SK-N-DZ (cell line): ENCODE results near the gene MALRD1.

Experiments
- DNase-seq: peaks from one replicate; pipeline ENCODE4 v3.0.0-alpha.2; 2015; ENCODE audit warnings: low spot score

MALRD1 gene

GRCh38 chr10:19570991-19571390 lies 522.4 kb downstream of the MALRD1 start:
- DNase-seq = no peak

- DNase-seq = no peak
Measured at GRCh38 chr10:19572056-19572455, 523.5 kb downstream of the MALRD1 start.

- DNase-seq = no peak
Measured at GRCh38 chr10:19576576-19576975, 528.0 kb downstream of the MALRD1 start.

GRCh38 chr10:19577381-19577780 lies 528.8 kb downstream of the MALRD1 start:
- DNase-seq = no peak

DNA sequence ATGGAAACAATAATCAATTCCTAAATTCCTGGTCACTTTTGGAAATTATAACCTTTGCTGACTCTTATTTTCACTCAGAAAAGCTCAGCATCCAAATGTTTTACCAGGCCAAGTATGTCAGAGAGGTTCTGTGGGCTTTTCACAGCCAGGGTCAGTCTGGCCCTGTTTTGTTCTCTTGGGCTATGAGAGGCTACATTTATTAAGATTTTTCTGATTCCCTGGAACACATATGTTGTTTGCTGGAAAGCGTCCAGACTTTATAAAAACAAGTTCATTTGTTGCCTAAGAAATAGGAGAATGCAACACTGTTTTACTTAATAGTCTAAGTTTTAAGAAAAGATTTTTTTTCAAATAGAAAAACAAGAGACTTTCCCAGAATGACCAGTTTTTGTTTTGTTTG lies 529.2 kb downstream of the MALRD1 start:
- DNase-seq = no peak

GRCh38 chr10:19578571-19578970 lies 530.0 kb downstream of the MALRD1 start:
- DNase-seq = no peak

GRCh38 chr10:19579761-19580545 lies 531.4 kb downstream of the MALRD1 start:
- DNase-seq = no peak

GRCh38 chr10:19580691-19581090 lies 532.1 kb downstream of the MALRD1 start:
- DNase-seq = no peak

DNA sequence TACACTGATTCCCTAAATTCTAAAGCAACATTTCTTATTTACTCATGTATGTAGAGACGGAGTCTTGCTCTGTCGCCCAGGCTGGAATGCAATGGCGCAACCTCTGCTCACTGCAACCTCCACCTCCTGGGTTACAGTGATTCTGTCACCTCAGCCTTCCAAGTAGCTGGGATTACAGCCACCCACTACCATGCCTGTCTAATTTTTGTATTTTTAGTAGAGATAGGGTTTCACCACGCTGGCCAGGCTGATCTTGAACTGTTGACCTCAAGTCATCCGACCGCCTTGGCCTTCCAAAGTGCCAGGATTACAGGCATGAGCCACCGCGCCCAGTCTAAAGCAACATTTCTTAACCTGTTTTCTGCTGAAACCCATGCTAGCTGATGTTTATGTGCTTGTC lies 540.0 kb downstream of the MALRD1 start:
- no peak for DNase-seq

GRCh38 chr10:19592276-19592675 lies 543.7 kb downstream of the MALRD1 start:
- no peak for DNase-seq

DNA sequence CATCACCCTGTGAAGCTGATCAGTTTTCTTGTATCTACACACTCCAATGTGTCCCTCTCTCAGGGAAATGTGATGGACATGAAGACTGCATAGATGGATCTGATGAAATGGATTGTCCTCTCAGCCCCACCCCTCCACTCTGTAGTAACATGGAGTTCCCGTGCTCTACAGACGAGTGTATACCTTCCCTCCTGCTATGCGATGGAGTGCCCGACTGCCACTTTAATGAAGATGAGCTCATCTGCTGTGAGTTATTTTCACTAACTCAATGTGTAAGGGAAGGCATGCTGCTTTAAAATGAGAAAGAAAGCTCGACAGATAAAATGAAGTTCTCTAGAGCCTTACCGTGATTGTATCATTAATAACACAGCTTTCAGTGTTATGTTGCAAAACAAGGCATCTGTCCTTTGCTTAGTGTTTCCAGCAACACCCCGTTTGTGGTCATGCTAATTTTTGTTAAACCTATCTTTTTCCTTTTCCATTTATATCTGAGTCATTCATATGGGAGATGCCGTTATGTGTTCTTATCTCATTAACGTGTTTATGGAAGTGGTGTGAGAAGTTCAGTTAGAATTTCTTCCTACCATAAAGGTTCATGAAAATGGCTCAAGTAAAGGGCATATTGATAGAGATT lies 546.7 kb downstream of the MALRD1 start:
- DNase-seq = no peak

DNA sequence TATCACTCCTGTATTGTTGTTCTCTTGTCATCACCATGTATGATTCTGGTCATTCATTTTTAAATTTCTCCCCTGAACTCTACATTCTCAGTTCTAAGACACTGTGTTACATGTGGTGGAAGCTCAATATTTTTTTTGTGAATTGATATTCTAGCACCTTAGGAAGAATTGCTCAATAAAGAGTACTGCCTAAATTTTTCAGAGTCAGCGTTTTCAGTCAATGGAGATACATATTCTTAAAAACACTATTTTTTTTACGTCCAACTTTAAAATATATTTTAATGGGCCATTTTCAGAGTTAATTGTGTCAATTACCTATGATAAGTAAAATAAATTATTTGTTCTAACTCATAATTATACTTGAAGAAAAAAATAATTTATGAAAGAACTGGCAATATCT lies 557.2 kb downstream of the MALRD1 start:
- DNase-seq = no peak

DNA sequence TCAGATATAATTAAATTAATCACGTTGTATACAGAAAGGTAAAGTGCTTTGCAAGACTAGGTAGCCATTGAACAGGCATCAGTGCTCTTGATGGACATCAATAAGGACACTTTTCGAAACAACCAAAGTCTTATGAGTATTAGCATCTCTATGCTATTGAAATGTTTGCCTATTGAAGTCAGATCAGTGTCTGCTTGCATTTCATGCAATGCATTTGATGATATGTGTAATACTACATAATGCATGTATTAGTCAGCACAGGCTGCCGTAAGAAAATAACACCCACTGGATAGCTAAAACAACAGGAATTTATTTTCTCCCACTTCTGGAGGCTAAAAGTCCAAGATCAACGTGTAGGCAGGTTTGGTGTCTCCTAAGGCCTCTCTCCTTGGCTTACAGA lies 558.4 kb downstream of the MALRD1 start:
- no peak for DNase-seq

DNA sequence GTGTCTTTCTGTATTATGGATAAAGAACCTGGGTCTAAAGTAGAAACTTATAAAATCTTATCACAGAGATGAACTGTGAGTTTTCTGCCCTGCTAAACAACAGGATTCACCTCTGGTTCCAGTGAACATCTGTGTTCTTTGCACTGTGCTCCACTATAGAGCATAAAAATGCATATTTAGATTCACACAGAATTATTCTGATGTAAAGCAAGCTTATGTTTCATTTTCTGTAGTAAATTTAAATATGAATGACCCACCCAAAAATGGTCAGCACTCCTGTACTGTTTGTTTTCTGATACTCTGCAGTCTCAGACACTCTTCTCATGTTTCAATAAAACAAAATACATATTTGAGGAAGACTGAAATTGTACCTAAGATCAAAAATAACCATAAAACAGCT lies 563.2 kb downstream of the MALRD1 start:
- DNase-seq = no peak

GRCh38 chr10:19616966-19617365 lies 568.4 kb downstream of the MALRD1 start:
- DNase-seq = no peak

DNA sequence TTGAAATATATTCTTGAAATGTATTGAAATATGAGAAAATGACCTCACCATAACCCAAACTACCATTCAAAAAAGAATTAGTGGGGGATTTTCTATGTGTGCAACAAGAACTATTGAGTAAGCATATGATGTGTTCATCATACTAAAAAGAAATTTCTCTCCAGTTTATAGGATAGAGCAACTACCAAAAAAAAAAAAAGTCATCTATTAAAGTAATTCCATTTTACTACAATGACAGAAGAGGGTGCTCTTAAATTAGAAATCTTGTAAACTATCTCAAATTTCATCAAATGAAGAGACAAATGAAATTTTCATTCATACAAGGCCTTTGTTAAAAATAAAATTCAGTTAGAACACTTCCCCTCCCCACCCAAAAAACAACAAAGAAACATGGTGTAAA lies 572.2 kb downstream of the MALRD1 start:
- DNase-seq = no peak

DNA sequence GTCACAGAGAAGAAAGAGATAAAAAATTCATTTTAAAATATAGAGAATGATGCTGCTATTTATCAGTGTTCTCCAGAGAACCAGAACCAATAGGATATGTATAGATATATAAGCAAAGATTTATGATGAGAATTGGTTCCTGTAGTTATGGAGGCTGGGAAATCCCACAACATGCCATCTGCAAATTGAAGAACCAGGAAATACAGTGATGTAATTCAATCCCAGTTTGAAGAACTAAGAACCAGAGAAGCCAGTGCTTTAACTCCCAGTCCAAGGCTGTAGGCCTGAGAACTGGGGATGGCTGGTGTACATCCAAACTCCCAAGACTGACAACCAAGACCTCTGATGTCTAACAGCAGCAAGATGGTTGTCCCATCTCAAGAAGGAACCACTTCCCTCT lies 574.7 kb downstream of the MALRD1 start:
- no peak for DNase-seq

DNA sequence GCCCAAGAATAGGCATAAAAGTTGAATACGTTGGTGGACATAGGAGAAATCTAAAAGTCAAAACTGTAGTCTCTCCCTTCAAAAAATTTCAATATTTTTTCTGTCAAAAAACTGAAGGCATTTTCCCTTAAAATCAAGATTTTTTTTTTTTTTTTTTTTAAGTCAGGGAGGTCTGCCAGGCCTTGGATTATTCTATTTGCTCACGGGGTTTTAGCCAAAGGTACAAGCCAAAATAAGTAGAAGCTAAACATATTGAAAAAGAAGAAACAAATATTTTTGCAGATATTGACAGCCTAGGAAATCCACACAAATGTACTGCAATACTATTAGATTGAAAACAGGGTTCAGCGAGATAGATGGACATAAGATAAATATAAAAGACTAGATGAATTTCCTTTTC lies 577.6 kb downstream of the MALRD1 start:
- no peak for DNase-seq

DNA sequence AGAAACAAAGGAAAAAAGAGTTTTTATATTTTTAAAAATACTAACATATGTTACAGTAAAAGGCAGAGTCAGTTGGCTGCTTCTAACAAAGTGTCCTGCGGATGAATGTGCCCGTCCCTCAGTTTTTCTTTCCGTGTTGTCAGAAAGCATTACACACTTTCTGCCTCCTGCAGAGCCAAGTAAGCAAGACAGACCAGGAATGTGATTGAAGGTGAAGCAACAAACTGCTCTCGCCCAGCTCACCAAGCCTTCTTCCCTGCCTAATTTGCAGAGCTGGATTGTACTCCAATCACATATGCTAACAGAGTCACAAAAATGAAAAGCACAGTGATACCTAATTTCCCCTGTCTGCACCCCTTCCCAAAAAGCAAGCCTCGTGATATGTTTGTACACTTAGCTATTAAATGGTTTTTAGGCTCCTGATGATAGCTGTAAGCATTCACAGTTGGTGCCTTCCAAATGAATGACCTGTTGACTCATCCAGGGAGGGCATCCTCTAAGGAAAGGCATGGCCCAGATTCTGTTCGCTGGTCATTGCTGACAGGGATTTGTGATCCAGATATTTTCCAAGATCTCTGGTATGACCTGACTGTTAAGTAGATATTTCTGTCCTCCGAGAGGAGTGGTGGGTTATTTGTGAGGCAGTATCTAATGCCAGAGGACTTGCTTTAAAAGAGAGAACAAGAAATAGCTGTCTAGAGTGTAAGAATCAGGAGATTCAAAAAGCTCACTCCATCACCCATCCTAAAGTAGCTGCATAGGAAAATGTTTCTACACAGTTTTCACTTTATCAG lies 580.4 kb downstream of the MALRD1 start:
- no peak for DNase-seq

- DNase-seq = no peak
Measured at GRCh38 chr10:19629567-19629966, 581.0 kb downstream of the MALRD1 start.

GRCh38 chr10:19634163-19634562 lies 585.6 kb downstream of the MALRD1 start:
- no peak for DNase-seq

DNA sequence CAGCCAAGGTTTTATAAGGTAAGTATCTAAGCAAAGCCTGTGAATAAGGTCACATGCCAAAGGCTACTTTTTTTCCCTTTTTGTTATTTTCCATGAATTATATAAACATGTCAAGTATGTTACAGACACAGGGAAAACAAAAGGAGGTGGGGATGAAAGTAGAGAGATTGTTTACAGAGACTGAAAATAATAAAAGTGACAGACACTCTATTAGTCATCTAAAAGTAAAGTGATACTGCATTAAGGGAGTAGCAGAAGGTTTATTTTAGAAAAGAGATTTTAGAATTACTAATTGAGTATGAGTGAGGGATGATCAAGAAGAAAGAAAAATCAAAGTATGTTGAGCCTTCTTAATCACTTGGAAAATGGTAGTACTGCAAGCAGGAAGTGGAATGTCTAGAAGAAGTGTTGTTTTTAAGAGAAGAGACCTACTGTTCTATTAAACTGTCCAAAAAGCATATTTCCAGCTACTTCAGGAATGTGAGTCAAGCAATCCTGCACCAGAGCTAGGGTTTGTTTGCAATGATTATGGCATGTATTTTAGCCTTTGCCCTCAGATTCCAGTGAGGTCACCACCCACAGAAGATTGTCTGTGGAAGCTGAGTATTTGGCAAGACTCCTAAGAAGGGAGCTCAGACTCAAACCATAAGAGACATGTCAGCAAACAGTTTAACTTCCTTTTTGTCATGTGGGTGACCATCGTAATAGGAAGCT lies 589.7 kb downstream of the MALRD1 start:
- no peak for DNase-seq
